SK-N-SH treated with all-trans-retinoic acid at 6 μM for 48 hours (cell line): Measurements from ENCODE around the gene CCDC85C.

Source experiments
- CREB5 ChIP-seq: fragments of 250-450 bp; sonication (Bioruptor Pico); IDR thresholded peaks from 2 replicates; pipeline ENCODE4 v1.5.1; 2020; ENCODE audit warnings: low read depth, mild to moderate bottlenecking, moderate library complexity
- CSRNP3 ChIP-seq: fragments of 250-450 bp; sonication (Bioruptor Pico); IDR thresholded peaks from 2 replicates; pipeline ENCODE4 v1.5.1; 2021; ENCODE audit warnings: mild to moderate bottlenecking, moderate library complexity
- ESRRG ChIP-seq: fragments of 250-450 bp; sonication (Bioruptor Pico); IDR thresholded peaks from 2 replicates; pipeline ENCODE4 v1.6.1; 2021; ENCODE audit warnings: mild to moderate bottlenecking
- OSR1 ChIP-seq: fragments of 250-450 bp; sonication (Bioruptor Pico); IDR thresholded peaks from 2 replicates; pipeline ENCODE4 v1.8.0; 2022; ENCODE audit warnings: moderate library complexity, mild to moderate bottlenecking, inconsistent platforms
- TSHZ2 ChIP-seq: fragments of 250-450 bp; sonication (Bioruptor Pico); IDR thresholded peaks from 2 replicates; pipeline ENCODE4 v1.5.0; 2020; ENCODE audit warnings: mild to moderate bottlenecking, moderate library complexity
- ZC3H10 ChIP-seq: fragments of 250-450 bp; sonication (Bioruptor Pico); IDR thresholded peaks from 2 replicates; pipeline ENCODE4 v1.5.1; 2021; ENCODE audit warnings: mild to moderate bottlenecking, moderate library complexity
- ZFP3 ChIP-seq: fragments of 250-450 bp; sonication (Bioruptor Pico); IDR thresholded peaks from 2 replicates; pipeline ENCODE4 v1.5.0; 2020; ENCODE audit warnings: mild to moderate bottlenecking, moderate library complexity
- ZFP30 ChIP-seq: fragments of 450-650 bp; formaldehyde crosslinking; IDR thresholded peaks from 2 replicates; pipeline ENCODE4 v1.5.0; 2022; ENCODE audit warnings: mild to moderate bottlenecking, moderate library complexity

GRCh38 chr14:99475179-99475578 lies 128.8 kb downstream of the CCDC85C start:
- no peak for TF ChIP-seq ESRRG
- no peak for TF ChIP-seq CREB5 (CRISPR knock-in tag)
- TF ChIP-seq TSHZ2 (CRISPR knock-in tag): no peak
- TF ChIP-seq ZFP30 (CRISPR knock-in tag): no peak
- no peak for TF ChIP-seq ZC3H10
- TF ChIP-seq OSR1 (CRISPR knock-in tag): no peak
- TF ChIP-seq CSRNP3 (CRISPR knock-in tag): no peak
- TF ChIP-seq ZFP3 (CRISPR knock-in tag): no peak
